MM.1S (cell line): ENCODE measurements around the gene ZBTB11.

Experiments used
- EZH2 ChIP-seq: fragments of 300-600 bp; sonication (generic); optimal IDR thresholded peaks from 2 replicates; pipeline ENCODE3; 2017; ENCODE audit warnings: low read depth, mild to moderate bottlenecking, antibody characterized with exemption, low read length, mixed read lengths
- EZH2phosphoT487 ChIP-seq: fragments of 300-600 bp; sonication (generic); IDR thresholded peaks from 2 replicates; pipeline ENCODE4 v1.6.1; 2018; ENCODE audit warnings: antibody characterized with exemption, low read length
- TF ChIP-seq, protein P1 (sequence below): fragments of 300-600 bp; sonication (generic); IDR thresholded peaks from 2 replicates; pipeline ENCODE4 v1.5.1; 2016; ENCODE audit warnings: antibody characterized with exemption, low read length, mixed read lengths

DNA sequence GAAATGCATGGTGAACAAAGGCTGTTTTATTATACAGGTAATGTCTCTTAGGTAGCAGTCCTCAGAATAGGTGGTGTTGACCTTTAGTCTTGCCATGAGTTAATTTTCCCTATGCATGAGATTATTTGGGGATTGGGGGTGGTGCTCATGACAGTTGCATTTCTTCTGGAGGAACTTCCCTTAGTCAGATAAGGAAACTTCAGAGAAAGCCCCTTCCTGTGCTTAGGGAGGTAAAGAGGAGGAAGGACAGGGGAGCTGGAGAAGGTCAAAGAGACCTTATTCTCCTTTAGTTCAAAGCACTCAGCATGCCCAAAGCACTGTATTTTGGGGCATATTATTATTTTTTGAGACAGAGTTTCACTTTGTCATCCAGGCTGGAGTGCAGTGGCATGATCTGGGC, 47.7 kb downstream of the ZBTB11 start:
- TF ChIP-seq, protein P1, sequence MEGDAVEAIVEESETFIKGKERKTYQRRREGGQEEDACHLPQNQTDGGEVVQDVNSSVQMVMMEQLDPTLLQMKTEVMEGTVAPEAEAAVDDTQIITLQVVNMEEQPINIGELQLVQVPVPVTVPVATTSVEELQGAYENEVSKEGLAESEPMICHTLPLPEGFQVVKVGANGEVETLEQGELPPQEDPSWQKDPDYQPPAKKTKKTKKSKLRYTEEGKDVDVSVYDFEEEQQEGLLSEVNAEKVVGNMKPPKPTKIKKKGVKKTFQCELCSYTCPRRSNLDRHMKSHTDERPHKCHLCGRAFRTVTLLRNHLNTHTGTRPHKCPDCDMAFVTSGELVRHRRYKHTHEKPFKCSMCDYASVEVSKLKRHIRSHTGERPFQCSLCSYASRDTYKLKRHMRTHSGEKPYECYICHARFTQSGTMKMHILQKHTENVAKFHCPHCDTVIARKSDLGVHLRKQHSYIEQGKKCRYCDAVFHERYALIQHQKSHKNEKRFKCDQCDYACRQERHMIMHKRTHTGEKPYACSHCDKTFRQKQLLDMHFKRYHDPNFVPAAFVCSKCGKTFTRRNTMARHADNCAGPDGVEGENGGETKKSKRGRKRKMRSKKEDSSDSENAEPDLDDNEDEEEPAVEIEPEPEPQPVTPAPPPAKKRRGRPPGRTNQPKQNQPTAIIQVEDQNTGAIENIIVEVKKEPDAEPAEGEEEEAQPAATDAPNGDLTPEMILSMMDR: no peak
- TF ChIP-seq EZH2 (no peak), EZH2phosphoT487 (no peak)
